Thyroid gland (tissue), 4 donors: Measurements from ENCODE around the gene CDC42BPG. TPM values are rescaled to one million over a fixed set of nuclear protein-coding genes. Genes with fewer than 3 reads are reported as not detected.
A peak's percentile ranks its signal among the peaks of the same experiment; 100 is the strongest.

Source experiments
- DNase-seq, 2 donors: peaks; one replicate each; pipeline ENCODE4 v3.0.0-alpha.2; 2019
- H3K27ac ChIP-seq, 3 donors: fragments of 200-600 bp; sonication (generic); 1 replicate in 2 of 3; 2 replicates in 1 of 3; pipeline ENCODE4 v1.5.1; 2016 to 2019; ENCODE audit warnings: mild to moderate bottlenecking in 1 of 3, moderate library complexity in 1 of 3
- H3K27me3 ChIP-seq: fragments of 200-600 bp; sonication (generic); one replicate; pipeline ENCODE4 v1.5.1; 2019
- H3K36me3 ChIP-seq, 2 donors: fragments of 200-600 bp; sonication (generic); one replicate each; pipeline ENCODE4 v1.5.1; 2016 to 2019
- H3K4me1 ChIP-seq, 2 donors: fragments of 200-600 bp; sonication (generic); one replicate each; pipeline ENCODE4 v1.5.1; 2017 to 2019
- H3K4me3 ChIP-seq, 3 donors: fragments of 200-600 bp; sonication (generic); replicated peaks in 1 of 3; 1 replicate in 2 of 3; 2 replicates in 1 of 3; pipeline ENCODE4 v1.5.1; 2016; ENCODE audit warnings: mild to moderate bottlenecking in 1 of 3
- H3K9me3 ChIP-seq: fragments of 200-600 bp; sonication (generic); one replicate; pipeline ENCODE4 v1.5.1; 2017
- CTCF ChIP-seq, 6 experiments: fragments of 200-600 bp in 3 of 6; fragments of 450-650 bp in 3 of 6; sonication (generic) in 3 of 6; IDR thresholded peaks; one replicate each; pipeline ENCODE4 v1.5.1; 2016 to 2019; ENCODE audit warnings: antibody characterized with exemption in 6 of 6, mild to moderate bottlenecking in 2 of 6, inconsistent platforms in 1 of 6, moderate library complexity in 1 of 6
- POLR2A ChIP-seq, 2 donors: fragments of 450-650 bp; IDR thresholded peaks; one replicate each; pipeline ENCODE4 v1.6.1; 2017; ENCODE audit warnings: antibody characterized with exemption in 2 of 2, mild to moderate bottlenecking in 2 of 2, moderate library complexity in 1 of 2
- WGBS, 2 donors: methylation state at CpG; one replicate each; pipeline ENCODE4 v1.1.5; 2017; 5-methylcytosine and 5-hydroxymethylcytosine counted together
- intact Hi-C: fragments of 100-400 bp; cut with DNase I; formaldehyde crosslinking; loops from one replicate; pipeline ENCODE4 v1.15.1; 2023
- total RNA-seq, 4 donors: library from RNA; depleted of rRNA; stranded (reverse); fragments of >200 nt; gene quantifications; one replicate each; pipeline ENCODE4 v1.2.3, GENCODE V29; 2016

The CDC42BPG gene
- total RNA-seq, 4 donors from 2014 or later = 7.8 to 13.9 (median 10.2) TPM

DNA sequence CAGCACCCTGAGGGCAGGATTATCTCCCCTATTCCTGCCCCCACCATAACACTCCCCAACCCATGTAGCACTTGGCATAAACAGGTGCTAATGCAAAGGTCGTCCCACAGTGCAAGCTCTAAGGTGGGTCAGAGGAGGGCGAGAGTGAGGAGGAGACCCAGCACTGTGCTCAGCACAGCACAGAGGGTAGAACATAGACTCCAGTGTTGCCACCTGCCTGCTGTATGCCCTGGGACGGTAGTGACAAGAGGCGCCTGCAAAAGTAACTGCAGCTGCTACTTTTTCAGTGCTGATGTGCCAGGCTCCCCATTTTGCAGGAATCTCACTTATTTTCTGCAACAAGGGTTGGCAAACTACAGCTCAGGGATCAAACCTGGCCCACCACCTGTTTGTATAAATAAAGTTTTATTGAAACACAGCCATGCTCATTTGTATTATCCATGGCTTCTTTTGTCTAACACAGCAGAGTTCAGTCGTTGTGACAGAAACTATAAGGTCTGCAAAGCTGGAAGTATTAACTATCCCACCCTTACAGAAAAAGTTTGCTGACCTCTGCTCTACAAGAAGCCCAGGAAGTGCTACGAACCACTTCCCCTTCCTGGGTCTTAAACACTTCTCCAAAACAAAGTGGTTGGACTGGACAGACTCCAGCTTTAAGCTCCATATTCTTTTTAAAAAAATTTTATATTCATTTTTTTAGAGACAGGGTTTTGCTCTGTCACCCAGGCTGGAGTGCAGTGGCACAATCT, 16.9 kb upstream of the CDC42BPG start:
- Histone ChIP-seq H3K36me3 (peaks cover 5 to 11% of the 10 kb centered on the region in 2 donors), H3K4me1 (peaks cover 33 to 59% of the 10 kb centered on the region in 2 donors), H3K27me3 (no peaks in the 10 kb centered on the region), H3K9me3 (no peaks in the 10 kb centered on the region), H3K27ac (no peak overlapping the region), H3K4me3 (no peak overlapping the region)
- no peak for DNase-seq
- intact Hi-C loops = no loop called here
- TF ChIP-seq POLR2A (IDR thresholded peaks at IDR 0.05) (no peak), CTCF (IDR thresholded peaks at IDR 0.05) (no peak)
- WGBS, 2 donors = 86 to 92% methylated on average over 6 of the region's 6 CpGs

GRCh38 chr11:64859542-64860414, 15.3 kb upstream of the CDC42BPG start:
- 89 to 95% methylated on average over 21 to 31 of the region's 33 CpGs for WGBS, 2 donors
- H3K4me1 ChIP-seq = peaks cover 30 to 59% of the 10 kb centered on the region in 2 donors
- no peaks in the 10 kb centered on the region for H3K27me3 ChIP-seq
- H3K27ac ChIP-seq = peak overlapping the region in 1 of 3 donors; percentile 18
- no peaks in the 10 kb centered on the region for H3K9me3 ChIP-seq
- no peak for DNase-seq
- H3K36me3 ChIP-seq = peaks cover 5 to 11% of the 10 kb centered on the region in 2 donors
- no peak overlapping the region for H3K4me3 ChIP-seq
- TF ChIP-seq CTCF (IDR thresholded peaks at IDR 0.05) (no peak), POLR2A (IDR thresholded peaks at IDR 0.05) (no peak)
- intact Hi-C loops = no loop called here

DNA sequence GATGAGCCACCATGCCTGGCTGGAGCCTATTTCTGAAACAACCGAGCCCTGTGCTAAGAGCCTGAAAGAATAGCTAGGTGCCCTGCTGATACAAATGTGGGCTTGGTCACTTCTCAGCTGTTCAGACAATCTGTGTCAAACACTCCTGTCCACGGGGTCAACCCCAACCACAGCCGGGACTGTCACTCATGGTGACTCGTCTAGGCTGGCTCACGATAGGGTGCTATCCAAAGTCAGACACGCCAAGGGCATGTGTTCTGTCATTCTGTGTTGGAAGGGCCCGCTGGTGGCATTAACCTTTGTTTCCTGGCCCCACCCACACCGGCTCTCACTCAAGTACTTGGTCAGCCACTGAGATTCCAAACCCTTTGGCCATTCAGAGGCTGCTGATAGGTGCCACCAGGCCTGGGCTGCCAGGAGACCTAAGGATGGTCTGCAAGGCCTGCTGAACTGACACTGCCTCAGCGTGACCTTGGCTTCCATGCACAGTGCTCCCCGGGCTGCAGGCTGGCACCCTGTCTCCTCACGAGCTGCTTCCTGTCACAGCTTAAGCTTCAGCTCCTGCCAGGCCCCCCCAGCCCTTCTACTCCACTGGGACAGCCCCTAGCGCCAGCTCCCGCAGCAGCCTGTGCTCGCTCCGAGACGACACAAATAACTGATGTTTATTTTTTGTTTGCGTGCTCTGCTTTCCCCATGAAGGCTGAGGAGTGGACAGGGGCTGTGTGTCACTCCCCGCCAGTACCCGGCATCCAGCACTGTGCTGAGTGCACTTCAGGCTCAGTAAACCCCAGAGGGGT, 14.2 kb upstream of the CDC42BPG start:
- WGBS, 2 donors = 84 to 93% methylated on average over 12 to 19 of the region's 19 CpGs
- no peaks in the 10 kb centered on the region for H3K9me3 ChIP-seq
- no peak overlapping the region for H3K27ac ChIP-seq
- TF ChIP-seq CTCF (IDR thresholded peaks at IDR 0.05) (no peak), POLR2A (IDR thresholded peaks at IDR 0.05) (no peak)
- DNase-seq = no peak
- H3K4me1 ChIP-seq = peaks cover 19 to 56% of the 10 kb centered on the region in 2 donors
- no peak overlapping the region for H3K4me3 ChIP-seq
- intact Hi-C loops = no loop called here
- H3K36me3 ChIP-seq = peaks cover 15 to 22% of the 10 kb centered on the region in 2 donors
- no peaks in the 10 kb centered on the region for H3K27me3 ChIP-seq

- intact Hi-C loops = no loop called here
- WGBS, 2 donors = 92 to 94% methylated on average over 6 of the region's 6 CpGs
- Histone ChIP-seq H3K9me3 (no peaks in the 10 kb centered on the region), H3K27ac (no peak overlapping the region), H3K36me3 (peaks cover 18 to 30% of the 10 kb centered on the region in 2 donors), H3K4me3 (no peak overlapping the region), H3K4me1 (peaks cover 7 to 44% of the 10 kb centered on the region in 2 donors), H3K27me3 (no peaks in the 10 kb centered on the region)
- TF ChIP-seq CTCF (IDR thresholded peaks at IDR 0.05) = no peak
- DNase-seq = no peak
Observed at GRCh38 chr11:64857485-64857884, 13.0 kb upstream of the CDC42BPG start.
